GM19351 (cell line): ENCODE results near the gene VEGFD.

Source experiments
- ATAC-seq: cut with Tn5 transposase; IDR thresholded peaks from one replicate; pipeline ENCODE4 v1.9.1; 2021; ENCODE audit warnings: mild to moderate bottlenecking, moderate library complexity; ENCODE audit not compliant: unreplicated experiment

Gene VEGFD, protein sequence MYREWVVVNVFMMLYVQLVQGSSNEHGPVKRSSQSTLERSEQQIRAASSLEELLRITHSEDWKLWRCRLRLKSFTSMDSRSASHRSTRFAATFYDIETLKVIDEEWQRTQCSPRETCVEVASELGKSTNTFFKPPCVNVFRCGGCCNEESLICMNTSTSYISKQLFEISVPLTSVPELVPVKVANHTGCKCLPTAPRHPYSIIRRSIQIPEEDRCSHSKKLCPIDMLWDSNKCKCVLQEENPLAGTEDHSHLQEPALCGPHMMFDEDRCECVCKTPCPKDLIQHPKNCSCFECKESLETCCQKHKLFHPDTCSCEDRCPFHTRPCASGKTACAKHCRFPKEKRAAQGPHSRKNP

DNA sequence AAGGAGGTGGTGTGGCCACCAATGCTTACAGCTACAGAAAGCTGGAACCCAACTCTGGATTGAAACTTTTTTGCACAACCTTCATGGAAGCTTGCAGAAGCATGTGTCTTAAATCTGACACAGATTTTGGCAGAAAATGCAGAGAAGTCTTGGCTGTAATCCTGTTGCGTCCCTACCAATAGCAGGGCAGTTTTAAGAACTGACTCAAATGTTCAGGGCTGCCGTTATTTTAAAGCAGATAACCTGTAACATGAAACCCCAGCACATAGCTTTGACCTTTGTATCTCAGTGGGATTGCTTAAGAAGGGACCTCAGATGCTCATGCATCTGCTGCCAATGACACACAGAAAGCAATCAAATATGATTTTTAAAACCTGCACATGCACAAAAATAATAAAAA is at the start of gene VEGFD:
Gene VEGFD (minus strand): TSS at position 110 of the 400 bp plus-strand sequence. CDS start 467 bp downstream, outside the sequence.
- ATAC-seq = no peak

DNA sequence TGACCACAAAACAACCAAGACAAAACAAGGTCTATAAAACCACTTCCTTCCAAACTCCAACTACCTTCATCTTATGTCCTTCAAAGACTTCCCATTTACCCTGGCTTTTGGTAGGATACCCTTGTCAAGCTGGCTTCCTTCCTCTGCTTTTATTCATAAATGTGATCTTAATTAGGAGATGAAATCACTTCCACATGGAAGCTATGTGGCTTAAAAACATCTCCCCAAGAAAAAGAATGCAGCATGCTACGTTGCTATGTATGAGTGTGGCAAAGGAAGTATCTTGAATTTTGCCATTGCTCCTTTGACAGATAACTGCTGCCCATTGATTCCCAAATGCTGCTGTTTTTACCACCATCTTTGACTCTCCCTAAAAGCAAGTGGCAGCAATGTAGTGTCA is 46.4 kb upstream of the VEGFD start:
- ATAC-seq = no peak

DNA sequence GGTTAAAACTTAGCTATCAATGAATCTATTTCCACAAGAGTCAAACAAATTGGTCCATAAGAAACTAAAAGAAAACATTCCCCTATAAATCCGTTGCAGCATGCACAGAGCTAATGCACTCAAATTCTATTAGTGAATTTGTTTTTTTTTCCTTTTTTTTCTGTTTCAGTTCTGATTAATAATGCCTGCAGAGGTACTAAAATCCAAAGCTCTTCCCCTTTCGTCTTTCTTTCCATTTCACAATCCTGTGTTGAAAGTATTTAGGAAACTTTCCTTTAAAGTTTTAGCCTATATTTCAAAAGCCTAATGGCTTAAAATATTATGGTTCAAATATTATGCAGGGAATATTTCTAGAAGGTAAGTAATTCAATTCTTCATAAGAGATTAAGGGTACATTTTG is 45.9 kb upstream of the VEGFD start:
- no peak for ATAC-seq

DNA sequence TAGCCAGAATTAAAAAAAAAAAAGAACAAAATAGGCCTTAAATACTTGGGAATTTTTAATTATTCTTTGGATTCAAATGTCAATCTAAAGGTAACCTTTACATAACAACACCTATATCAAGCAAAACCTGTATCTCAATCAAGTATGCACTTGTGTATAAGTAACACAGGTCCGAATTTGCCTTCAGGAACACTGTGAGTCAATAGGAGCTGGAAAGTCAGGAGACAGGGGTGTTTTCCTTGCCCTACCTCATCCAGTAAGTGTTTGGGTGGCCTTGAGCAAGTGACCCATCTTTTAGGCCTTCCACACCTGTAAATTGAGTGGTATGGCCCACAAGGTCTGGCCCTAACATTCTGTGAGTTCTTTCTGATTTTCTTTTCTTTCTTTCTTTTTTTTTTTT is 40.8 kb upstream of the VEGFD start:
- no peak for ATAC-seq

DNA sequence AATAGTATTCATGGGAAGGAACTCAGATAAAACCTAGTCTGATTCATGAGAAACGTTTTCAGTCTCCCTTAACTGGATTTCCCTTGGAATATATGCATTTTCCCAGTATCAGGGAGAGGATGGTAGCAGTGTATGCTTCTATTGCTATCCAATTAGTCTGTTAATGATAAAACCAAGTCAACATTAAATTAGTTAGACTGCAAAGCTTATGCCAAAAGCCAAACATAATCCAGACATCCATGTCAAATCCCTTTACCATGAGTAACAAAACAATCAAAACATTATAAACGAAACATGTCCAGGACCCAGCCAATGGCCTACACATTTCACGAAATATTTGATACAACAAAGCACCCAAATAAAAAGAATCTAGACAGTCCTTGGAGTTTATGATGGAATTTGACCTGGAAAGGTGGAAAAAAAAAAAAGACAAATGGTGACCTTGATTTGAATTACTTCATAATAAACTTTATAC is 34.5 kb upstream of the VEGFD start:
- ATAC-seq = no peak

DNA sequence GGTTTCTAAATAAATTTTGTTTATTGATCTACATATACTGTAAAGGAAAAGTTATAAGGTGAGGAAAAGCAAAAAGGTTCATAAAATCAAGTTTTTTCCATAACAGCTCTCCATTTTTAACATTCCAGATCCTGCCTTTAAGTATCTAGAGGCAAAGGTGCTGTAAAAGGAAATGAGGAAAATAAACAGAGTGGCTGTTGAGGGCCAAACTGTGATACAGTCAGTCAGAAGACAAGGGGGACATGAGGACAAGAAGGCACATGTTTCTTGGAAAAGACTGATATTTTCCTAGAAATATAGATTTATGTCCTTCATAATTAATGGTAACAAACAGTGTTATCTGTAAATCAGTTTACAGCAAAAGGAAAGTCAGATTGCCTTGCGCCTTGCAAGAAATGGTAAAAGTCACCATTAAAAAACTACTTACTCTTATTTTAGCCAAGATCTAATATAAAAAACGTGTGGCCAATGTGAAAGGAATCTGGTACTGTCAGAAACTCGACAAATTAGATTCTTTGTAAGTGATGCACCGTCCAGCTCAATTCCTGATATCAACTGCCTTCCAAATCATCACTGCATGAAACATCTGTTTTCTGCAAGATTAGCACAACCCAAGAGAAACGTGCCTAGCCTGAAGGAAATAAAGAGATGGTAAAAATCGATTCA is 34.0 kb upstream of the VEGFD start:
- no peak for ATAC-seq

DNA sequence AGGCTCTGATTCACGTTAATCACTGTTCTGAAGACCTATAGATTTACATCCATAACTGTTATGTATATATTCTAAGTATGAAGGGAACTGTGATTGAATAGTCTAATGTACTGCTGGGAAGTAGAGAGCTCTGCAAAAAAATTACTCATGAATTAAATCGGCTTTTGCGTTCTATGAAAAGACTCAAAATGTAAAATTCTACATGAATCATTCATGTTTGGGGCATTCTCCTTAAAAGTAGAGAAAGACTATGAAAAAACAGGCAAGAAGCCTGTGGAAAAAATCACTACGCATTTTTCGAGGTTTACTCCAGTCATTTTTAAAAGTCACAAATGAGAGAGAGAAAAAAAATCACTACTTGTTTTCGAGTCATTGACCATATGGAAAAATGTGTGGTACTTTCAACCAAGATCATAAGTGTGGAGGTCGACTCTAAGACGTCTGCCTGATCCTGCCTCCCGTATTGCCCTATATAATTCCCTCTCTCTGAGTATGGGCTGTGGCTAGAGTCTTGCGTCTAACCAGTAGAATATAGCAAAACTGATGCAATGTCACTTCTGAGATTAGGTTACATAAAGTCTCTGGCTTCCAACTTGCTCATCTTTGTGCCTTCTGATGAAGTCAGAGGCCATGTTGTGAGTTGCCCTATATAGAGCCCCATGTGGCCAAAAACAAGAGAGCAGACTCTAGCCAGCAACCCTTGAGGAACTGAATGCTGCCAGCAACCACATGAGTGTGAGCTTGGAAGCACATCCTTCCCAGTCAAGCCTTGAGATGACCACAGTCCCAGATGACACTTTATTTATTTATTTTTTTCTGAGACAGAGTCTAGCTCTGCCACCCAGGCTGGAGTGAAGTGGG is 32.1 kb upstream of the VEGFD start:
- ATAC-seq = peak; percentile 50

DNA sequence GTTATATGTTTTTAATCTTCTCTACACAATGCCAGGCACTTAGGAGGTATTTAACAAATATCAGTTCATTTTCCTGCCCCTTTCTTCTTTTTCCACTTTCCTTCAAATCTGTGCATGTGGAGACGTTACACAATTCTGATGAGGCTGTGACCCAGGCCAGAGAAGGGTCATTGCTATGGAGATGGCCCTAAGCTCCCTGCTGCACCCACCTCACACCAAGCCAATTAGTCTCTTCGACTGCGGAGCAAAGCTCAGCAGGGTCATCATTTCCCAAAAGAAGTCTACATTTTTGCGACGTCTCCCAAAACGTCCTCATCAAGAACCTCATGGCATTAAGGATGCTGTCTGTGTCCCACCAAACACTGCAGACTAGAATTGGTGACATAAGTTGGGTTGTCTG is 28.9 kb upstream of the VEGFD start:
- no peak for ATAC-seq

DNA sequence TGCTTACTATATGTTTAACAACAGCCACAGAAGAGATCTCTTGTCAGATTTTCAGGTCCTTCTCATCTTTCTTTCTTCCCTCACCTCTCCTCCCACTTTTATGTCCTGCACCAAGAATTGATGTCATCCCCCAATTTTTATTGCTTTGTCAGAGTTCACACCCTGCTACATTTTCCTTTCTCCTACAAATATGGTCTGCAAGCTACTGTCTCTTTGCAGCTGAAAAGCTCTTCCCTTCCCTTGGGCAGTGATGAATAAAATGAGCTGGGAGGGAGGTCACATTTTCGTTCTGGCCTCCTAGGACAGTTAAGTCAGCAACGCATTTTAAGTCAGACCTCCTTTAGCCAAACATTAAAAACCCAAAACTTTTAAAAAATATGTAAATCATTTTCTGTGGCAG is 26.7 kb upstream of the VEGFD start:
- no peak for ATAC-seq

DNA sequence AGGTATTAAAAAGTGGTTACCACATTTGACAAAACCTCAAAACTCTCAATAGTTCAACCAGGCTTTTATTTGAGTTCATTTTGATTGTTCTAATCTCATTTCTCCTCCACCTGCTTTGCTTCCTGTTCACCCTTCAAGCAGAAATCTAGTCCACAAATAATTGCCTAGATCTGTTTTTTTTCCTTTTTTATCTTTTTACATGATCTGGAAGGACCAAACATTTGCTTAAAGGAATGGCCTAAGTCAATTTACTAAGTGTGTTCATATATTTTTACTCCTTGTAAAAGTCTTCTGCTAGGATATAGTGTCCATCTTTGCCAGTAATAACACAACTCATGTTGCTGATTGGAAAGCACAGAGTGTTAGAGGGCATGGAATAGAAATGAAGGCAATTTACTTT is 26.2 kb upstream of the VEGFD start:
- no peak for ATAC-seq

DNA sequence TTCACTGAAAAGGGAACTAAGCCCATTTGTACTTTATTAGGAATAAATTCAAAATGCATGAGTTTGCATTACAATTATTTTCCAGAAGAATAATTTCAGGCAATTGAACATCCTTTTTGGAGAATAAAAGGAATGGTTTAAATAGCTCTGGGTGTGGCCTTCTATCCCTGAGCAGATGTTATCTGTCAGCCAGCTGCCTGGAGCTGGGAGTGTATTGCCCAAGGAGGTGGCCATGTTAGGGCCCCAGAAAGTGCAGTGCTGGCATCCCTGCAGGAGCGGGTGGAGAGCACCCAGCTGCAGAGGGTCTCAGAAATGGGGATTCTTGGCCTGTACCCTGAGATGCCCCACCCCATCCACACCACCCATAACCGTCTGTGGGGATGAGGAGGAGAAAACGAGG is 21.6 kb upstream of the VEGFD start:
- ATAC-seq = no peak

DNA sequence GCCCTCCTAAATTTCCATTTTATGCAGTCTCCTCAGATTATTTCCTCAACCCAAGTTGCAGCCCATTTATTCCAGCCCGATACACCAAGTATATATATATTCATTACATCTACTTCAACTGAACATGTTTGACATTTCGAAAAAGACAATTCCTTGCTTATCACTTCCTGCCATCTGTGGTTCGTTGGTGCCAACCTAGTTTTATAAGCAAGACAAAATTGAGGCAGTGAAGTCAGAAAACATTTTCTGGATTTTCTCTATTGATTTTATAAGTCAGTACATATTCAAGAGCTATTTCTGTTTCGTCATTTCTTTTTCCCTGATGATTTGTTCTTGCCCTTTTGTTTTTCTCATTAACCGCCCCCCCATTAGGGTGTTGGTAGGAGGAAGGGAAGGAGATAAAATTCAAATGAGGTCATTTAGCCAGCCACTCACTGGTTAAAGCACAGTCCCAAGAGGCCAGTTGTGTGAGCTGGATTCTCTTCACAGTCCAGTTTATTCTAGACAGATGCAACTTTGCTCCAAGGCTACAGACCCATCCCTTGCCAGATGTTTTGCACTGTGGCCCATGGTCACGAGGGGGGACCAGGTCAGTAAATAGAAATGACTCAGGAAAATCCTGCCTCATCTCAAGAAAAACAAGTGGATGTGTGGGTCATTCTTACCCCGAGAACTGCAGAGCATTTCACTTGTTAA is 20.3 kb upstream of the VEGFD start:
- no peak for ATAC-seq

DNA sequence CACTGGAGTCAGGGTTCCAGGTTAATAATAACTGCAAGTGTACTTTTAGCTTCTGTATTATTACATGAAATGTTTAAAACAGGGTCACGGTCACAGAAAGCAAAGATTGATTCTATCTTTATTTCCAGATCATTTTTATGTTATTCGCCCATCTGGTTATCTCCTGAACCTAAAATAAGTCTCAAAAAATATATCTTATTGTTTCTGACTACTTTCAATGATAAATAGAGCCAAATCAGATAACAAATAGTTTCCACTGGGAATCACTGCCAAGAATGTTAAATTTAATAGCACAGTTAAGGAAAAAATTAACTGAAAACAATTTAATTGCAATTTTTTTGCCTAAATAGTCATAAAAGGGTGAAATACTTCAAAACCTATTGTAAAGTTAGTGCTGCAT is 17.2 kb upstream of the VEGFD start:
- no peak for ATAC-seq

DNA sequence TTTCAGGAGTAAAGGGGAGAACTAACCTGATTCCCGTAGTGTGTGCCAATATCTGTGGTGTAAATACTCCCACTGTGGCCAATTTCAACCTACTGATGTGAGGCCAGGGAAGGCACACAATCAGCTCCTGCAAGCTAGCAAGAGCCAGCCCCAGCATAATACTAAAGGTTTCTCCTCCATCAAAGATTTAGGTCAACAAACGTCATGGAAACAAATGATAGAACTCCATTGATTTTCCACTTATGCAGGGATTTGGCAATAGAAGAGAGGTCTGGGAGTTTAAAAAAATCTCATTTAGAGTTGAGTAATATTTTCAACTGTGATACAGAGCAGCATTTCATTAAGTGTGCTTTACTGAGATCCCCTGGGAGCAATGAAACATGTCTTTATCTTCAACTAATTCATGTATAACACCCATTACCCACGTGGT is 15.8 kb upstream of the VEGFD start:
- no peak for ATAC-seq

DNA sequence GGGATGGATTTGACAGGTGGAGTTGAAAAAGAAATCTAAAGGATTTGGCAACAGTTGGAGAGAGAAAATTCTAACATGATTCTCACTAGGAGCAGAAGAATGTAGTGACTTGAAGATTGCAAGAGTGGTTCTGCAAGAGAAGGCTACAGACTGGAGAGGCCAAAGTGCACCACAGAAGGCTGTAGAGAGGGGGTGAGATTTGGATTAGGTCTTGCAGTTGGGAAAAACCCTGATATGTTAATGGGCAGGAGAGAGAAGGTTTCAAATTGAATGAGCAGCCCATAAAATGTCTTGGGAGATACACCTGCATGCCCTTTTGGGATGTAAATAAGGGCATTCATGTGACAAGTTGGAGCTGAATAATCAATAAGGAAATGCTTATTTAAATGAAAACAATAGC is 14.7 kb upstream of the VEGFD start:
- peak; percentile 43 for ATAC-seq

DNA sequence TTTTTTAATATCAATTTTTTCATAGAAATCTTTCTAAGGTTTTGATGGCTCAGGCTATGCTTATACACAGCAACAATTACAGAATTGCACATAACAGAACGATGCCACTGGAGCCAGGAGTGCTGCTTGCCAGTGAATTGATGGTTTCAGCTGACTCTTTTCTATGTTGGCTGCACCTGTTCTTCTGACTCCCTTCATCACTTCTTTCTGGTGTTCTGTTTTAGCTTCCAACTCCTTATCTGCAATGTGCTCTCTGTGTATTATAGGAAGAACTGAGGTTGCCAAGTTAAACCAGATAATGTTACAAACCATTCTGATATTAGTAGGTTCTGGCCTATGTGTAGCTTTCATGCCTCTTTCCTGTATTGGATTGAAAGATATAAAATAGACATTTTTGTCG is 11.6 kb upstream of the VEGFD start:
- no peak for ATAC-seq

DNA sequence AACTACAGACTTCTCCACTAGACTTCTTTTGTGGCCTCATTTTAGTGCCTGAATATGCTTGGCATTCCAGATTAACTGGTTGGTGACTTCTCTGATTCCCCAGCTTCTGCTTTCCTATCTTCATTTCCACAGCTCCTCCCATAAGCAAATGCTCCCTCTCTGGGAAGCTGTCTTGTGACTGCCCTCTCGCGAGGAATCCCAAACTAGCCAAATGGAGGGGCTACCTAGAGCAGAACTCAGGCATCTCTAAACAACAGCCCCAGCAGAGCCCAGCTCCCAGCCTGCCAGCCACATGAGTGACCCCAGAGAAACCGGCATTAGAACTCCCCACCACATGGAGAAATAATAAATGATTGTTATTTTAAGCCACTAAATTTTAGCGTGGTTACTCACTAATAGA is 7.6 kb upstream of the VEGFD start:
- no peak for ATAC-seq

DNA sequence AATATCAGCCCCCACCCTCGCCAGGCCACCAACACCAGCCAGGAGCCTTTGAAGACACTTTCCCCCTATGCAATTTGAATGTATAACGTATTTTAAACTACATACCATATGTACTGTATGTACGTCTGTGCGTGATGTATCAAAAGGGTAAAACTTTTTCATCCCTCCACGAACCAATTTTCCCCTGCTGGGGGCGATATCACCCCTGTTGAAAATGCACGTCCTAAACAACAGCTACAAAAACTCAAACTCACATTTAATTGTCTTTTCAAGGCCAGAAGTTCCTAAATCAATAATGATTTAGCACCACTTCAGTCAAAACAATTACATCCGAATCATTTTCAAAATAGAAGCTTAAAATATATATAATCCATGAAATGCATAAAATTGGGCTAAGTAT is 1.4 kb downstream of the VEGFD start:
- ATAC-seq = no peak

DNA sequence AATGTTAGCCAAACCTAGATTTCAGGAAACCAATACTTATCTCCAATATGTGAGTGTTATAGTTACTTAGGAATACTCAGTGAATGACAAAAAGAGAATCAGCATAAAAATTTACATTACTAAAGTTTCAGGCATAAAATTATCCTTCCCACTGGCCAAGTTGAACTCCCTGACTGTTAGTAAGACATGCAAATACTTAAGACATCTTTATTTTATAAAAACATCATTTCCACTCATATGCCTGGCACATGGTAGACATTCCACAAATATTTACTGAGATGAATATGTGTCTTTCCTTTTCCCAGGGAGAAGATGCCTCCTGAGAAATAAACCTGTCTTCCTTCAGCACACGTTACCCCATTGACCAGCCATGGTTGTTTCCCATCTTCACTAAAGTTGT is 7.3 kb downstream of the VEGFD start:
- ATAC-seq = no peak

DNA sequence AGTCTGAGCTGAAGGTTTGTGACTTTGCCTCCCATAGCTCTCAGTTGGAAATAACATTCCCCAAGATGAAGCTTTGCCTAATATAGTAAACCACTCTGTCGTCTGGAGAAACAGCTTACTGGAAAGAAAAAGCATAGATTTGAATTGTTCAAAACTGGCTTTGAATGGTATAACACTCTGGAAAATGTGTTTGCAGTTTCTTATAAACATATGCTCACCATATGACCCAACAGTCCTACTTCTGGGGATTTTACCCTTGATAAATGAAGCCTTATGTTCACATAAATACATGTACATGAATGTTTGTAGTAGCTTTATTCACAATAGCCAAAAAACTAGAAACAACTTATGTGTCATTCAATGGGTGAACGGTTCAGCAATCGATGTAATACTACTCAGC is 10.2 kb downstream of the VEGFD start:
- no peak for ATAC-seq
